ENCODE results near the gene F2.
"Not testable (repeated sequence)": the region's sequence is repeated elsewhere in the genome, so short reads cannot be mapped to it uniquely, and the experiment has no call there.

Gene F2

DNA sequence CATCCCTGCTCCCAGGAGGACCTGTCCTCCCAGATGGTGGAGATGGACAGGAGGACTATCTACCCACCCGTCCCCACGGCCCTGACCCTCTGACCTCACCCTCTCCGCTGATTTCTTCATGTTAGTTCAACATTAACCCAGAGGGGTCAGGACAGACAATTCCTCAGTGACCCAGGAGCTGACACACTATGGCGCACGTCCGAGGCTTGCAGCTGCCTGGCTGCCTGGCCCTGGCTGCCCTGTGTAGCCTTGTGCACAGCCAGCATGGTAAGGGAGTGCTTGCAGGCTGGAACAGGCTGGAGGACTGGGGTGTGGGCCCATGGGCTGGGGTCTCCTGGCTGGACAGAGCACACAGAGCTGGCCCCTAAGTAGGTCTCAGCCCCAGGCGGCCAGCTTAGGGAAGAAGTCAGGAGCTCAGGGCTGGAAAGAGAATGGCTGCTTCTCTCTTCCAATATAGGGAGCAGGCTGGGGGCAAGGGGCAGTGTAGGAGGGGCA is at the start of gene F2:
Gene F2, plus strand, starts transcription at position 166 of the 495 bp plus-strand sequence. Its CDS starts 23 bp downstream, at position 189.
- in situ Hi-C loops (cut with MboI; ENCODE audit: low pct_unique_long_range_greater_than_20kb, low sequenced_read_pairs), result no loop called here
- no peak for DNase-seq

- in situ Hi-C loops (cut with MboI; ENCODE audit: low pct_unique_long_range_greater_than_20kb, low sequenced_read_pairs), result no loop called here
- peak; percentile 26 for DNase-seq
Observed at GRCh38 chr11:46669711-46670139, 49.3 kb upstream of the F2 start.

GRCh38 chr11:46670521-46670920 is 48.5 kb upstream of the F2 start:
- DNase-seq; in situ Hi-C loops (cut with MboI; ENCODE audit: low pct_unique_long_range_greater_than_20kb, low sequenced_read_pairs): not testable (repeated sequence)

DNA sequence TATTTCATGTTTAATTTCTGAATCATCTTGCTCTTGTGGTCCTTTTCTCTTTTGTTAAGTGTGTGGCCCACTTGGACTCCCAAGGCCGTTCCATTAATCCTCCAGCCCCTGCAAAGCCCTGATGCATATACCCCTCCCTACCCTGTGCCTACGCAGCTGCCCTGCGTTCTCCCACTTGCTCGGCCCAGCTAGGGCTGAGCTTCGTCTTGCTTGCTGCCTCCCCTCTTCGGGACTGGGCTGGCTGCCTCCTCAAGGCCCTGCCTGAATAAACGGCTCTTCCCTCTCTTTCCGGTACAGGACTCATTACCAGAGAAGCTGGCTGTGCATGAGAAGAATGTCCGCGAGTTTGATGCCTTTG is 47.1 kb upstream of the F2 start:
- in situ Hi-C loops (cut with MboI; ENCODE audit: low pct_unique_long_range_greater_than_20kb, low sequenced_read_pairs), result no loop called here
- DNase-seq, result no peak

- no peak for DNase-seq
- in situ Hi-C loops (cut with MboI; ENCODE audit: low pct_unique_long_range_greater_than_20kb, low sequenced_read_pairs), result no loop called here
Observed at GRCh38 chr11:46672381-46672839, 46.6 kb upstream of the F2 start.

GRCh38 chr11:46673713-46674462 is 45.1 kb upstream of the F2 start:
- in situ Hi-C loops (cut with MboI; ENCODE audit: low pct_unique_long_range_greater_than_20kb, low sequenced_read_pairs), result no loop called here

DNA sequence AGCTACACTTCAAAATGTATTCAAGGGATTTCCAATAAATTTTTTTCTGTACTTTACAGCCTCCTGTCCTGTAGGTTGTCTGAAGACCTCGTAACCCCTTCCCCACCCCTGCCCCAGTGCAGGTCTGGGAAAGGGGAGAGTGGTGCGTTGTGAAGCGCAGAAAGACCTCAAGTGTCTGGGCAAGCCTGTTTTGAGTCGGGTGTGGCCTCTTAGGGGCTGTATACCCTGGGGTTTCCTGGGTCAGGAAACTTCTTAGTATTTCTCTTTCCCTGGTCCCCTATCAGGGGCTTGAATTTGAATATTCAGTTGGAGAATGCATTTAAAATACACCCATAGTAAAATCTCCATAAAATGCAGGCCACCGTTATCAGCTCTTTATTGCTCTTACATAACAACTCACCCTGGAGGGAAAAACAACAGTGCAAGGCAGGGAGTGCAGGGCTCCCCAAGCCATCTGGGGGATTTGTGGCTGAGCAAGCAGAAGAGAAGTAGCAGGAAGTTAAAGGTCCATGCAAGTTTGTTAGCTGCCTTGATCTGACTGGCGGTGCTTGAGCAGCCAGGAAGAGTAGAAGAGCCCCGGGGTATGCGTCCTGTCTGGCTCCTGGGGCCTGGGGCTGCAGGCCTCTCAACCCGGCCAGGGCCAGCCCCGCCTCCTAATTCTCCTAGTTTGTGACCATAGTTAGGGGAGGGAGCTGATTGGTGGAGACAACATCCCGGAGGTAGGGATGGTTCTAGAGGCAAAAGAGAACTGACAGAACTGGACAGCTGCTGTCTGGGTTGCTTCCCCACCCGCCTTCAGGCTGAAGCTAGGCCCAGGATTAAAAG is 44.3 kb upstream of the F2 start:
- peak; percentile 75 for DNase-seq
- in situ Hi-C loops (cut with MboI; ENCODE audit: low pct_unique_long_range_greater_than_20kb, low sequenced_read_pairs), result loop anchor here (25.0 kb wide), 1 partner anchor 488 kb away; no protein-coding TSS in a partner anchor

More at GRCh38 chr11:46673713-46674462, 45.1 kb upstream of the F2 start:
- no peak for DNase-seq

DNA sequence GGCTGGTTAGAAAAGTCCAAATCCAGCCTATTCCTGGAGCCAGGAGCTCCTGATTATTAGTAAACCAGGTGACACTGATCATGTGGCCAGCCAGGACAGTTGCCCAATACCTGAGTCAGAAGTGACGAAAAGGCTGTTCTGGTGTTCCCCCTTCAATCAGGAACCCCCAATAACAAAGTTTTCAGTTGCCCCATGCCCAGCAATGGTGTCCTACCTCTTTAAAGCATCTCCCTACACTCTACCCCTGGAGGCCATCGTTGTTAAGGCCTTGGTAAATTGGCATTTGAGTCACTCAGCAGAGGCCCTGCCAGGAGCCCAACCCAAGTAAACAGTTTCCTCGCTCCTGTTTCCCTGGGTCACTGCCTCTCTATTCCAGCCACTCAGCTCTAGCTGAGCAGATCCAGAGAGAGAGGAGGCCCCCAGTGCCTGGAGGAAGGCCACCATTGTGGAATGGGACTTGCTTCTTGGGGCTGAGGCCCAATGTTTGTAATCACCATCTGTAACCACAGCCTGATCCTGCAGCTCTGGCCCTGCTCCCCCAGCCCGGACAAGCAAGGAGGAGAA is 43.6 kb upstream of the F2 start:
- in situ Hi-C loops (cut with MboI; ENCODE audit: low pct_unique_long_range_greater_than_20kb, low sequenced_read_pairs), result loop anchor here (25.0 kb wide), 1 partner anchor 487 kb away; no protein-coding TSS in a partner anchor
- DNase-seq, result no peak

GRCh38 chr11:46675949-46676348 is 43.1 kb upstream of the F2 start:
- DNase-seq, result no peak
- in situ Hi-C loops (cut with MboI; ENCODE audit: low pct_unique_long_range_greater_than_20kb, low sequenced_read_pairs), result loop anchor here (25.0 kb wide), 1 partner anchor 486 kb away; no protein-coding TSS in a partner anchor

DNA sequence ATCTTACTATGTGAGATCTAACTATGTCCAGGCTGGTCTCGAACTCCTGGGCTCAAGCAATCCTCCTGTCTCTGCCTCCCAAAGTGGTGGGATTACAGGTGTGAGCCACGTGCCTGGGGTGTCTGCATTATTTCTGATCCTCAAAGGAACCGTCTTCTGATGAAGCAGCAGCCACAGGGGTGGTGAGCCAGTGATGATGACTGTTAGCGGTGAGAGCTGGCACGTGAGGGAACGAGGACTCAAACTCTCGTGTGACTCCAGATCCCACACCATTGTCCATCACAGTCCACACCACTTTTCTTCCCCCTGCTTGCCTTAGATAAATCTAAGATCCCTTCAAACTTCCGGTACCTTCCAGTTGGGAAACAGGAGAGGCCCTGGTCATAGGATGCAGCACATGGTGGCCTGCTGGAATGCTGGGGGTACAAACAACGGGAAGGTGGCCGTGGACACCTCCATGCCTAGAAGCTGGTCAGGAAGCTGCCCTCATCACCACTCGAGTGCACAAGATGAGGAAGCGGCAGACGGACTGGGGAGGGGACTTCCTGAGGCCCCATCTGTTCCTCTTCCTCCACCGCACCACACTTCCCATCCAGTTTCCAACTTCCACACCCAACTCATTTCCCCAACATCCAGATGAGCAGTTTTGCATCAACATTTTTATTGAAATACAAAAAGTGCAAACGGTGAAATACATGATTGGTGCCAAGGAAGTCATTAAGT is 42.4 kb upstream of the F2 start:
- DNase-seq, result peak; percentile 61
- in situ Hi-C loops (cut with MboI; ENCODE audit: low pct_unique_long_range_greater_than_20kb, low sequenced_read_pairs), result loop anchor here (25.0 kb wide), 1 partner anchor 486 kb away; no protein-coding TSS in a partner anchor

DNA sequence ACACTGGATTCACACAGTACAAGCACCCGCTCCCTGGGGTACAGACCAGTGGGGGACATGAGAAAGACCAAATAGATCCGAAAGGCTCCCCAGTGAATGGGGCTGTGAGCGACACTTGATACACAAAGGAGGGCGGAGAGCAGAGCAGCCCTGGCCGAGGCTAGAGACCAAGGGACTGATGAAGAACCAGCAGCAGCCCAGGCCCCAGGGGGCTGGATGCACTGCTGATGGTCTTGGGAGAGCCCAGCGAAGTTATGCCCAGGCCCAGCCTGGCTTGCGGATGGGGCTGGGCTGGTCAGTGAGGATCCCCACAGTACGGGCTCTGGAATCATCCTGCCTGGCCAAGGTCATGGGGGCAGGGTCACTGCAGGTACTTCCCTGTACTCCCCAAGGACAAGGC is 41.8 kb upstream of the F2 start:
- DNase-seq, result no peak
- in situ Hi-C loops (cut with MboI; ENCODE audit: low pct_unique_long_range_greater_than_20kb, low sequenced_read_pairs), result loop anchor here (25.0 kb wide), 1 partner anchor 485 kb away; no protein-coding TSS in a partner anchor

DNA sequence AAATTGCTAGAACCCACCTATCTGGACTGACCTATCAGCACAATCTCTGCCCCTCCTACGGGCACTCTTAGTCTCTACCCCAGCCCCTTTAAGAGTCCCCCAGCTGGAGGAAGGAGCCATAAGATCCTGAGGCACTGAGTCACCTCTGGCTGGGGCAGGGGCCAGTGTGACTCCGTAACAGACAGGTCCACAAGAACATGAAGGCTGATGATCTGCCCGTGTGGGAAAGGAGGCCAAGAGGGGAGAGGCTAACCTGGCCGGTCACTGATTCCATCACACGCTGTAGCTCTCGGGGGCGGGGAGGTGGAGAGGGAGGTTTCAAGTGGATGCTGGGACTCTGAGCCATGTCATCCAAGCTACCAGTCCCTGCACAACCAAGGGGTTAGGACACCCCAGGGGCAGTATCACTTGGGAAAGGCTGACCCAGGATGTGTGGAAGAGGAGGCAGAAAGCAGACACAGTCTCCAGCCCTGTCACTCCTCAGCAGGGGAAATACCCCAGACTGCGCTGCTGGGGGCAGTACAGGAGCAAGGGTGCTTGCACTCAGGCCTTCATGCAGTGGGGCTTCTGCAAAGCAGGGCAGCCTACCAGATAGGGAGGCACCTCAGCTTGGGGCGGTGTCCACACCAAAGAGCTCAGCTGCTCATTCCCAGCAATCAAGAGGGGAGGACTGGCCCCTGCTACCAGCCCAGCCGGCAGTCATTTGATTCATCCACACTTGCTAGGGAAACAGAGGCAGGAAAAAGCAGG is 40.8 kb upstream of the F2 start:
- no peak for DNase-seq
- in situ Hi-C loops (cut with MboI; ENCODE audit: low pct_unique_long_range_greater_than_20kb, low sequenced_read_pairs), result loop anchor here (25.0 kb wide), 1 partner anchor 484 kb away; no protein-coding TSS in a partner anchor

GRCh38 chr11:46678741-46679130 is 40.3 kb upstream of the F2 start:
- no peak for DNase-seq
- in situ Hi-C loops (cut with MboI; ENCODE audit: low pct_unique_long_range_greater_than_20kb, low sequenced_read_pairs), result loop anchor here (25.0 kb wide), 1 partner anchor 484 kb away; no protein-coding TSS in a partner anchor

GRCh38 chr11:46679241-46680163 is 39.5 kb upstream of the F2 start:
- in situ Hi-C loops (cut with MboI; ENCODE audit: low pct_unique_long_range_greater_than_20kb, low sequenced_read_pairs), result loop anchor here (25.0 kb wide), 1 partner anchor 483 kb away; no protein-coding TSS in a partner anchor

GRCh38 chr11:46680164-46680760 is 38.8 kb upstream of the F2 start:
- DNase-seq, result no peak
- in situ Hi-C loops (cut with MboI; ENCODE audit: low pct_unique_long_range_greater_than_20kb, low sequenced_read_pairs), result loop anchor here (25.0 kb wide), 1 partner anchor 482 kb away; no protein-coding TSS in a partner anchor

More at GRCh38 chr11:46679241-46680163, 39.5 kb upstream of the F2 start:
- no peak for DNase-seq

DNA sequence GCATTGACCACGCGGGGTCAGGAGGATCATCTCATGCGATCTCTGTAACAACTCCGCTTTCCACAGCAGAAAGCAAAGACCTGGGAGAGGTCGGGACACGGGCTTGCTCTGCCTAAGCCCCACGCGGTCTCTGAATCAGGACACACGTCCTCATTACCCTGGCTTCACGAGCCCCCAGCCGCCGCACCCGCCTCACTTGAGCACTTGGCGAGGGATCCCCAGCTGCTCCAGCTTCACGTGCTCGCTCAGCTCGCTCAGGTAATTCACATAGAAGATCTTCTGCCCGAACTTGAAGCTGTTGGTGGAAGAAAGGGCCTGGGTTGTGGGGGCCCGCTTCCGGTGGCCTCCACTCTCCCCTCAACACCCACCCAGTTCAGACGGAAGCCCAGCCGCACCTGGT is 38.2 kb upstream of the F2 start:
- in situ Hi-C loops (cut with MboI; ENCODE audit: low pct_unique_long_range_greater_than_20kb, low sequenced_read_pairs), result loop anchor here (25.0 kb wide), 1 partner anchor 481 kb away; no protein-coding TSS in a partner anchor
- DNase-seq, result no peak
